ENCODE results near the gene STAG1.
"Not testable (repeated sequence)": the region's sequence is repeated elsewhere in the genome, so short reads cannot be mapped to it uniquely, and the experiment has no call there.

- TF ChIP-seq, protein P1, sequence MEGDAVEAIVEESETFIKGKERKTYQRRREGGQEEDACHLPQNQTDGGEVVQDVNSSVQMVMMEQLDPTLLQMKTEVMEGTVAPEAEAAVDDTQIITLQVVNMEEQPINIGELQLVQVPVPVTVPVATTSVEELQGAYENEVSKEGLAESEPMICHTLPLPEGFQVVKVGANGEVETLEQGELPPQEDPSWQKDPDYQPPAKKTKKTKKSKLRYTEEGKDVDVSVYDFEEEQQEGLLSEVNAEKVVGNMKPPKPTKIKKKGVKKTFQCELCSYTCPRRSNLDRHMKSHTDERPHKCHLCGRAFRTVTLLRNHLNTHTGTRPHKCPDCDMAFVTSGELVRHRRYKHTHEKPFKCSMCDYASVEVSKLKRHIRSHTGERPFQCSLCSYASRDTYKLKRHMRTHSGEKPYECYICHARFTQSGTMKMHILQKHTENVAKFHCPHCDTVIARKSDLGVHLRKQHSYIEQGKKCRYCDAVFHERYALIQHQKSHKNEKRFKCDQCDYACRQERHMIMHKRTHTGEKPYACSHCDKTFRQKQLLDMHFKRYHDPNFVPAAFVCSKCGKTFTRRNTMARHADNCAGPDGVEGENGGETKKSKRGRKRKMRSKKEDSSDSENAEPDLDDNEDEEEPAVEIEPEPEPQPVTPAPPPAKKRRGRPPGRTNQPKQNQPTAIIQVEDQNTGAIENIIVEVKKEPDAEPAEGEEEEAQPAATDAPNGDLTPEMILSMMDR (IDR thresholded peaks at IDR 0.05; ENCODE audit: insufficient read depth, low read length) = not testable (repeated sequence)
- not testable (repeated sequence) for TF ChIP-seq POLR2AphosphoS5 (IDR thresholded peaks at IDR 0.05; ENCODE audit: low read depth)
- TF ChIP-seq, protein P2, sequence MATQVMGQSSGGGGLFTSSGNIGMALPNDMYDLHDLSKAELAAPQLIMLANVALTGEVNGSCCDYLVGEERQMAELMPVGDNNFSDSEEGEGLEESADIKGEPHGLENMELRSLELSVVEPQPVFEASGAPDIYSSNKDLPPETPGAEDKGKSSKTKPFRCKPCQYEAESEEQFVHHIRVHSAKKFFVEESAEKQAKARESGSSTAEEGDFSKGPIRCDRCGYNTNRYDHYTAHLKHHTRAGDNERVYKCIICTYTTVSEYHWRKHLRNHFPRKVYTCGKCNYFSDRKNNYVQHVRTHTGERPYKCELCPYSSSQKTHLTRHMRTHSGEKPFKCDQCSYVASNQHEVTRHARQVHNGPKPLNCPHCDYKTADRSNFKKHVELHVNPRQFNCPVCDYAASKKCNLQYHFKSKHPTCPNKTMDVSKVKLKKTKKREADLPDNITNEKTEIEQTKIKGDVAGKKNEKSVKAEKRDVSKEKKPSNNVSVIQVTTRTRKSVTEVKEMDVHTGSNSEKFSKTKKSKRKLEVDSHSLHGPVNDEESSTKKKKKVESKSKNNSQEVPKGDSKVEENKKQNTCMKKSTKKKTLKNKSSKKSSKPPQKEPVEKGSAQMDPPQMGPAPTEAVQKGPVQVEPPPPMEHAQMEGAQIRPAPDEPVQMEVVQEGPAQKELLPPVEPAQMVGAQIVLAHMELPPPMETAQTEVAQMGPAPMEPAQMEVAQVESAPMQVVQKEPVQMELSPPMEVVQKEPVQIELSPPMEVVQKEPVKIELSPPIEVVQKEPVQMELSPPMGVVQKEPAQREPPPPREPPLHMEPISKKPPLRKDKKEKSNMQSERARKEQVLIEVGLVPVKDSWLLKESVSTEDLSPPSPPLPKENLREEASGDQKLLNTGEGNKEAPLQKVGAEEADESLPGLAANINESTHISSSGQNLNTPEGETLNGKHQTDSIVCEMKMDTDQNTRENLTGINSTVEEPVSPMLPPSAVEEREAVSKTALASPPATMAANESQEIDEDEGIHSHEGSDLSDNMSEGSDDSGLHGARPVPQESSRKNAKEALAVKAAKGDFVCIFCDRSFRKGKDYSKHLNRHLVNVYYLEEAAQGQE (IDR thresholded peaks at IDR 0.05; ENCODE audit: insufficient replicate concordance, low read depth) = not testable (repeated sequence)
Measured at GRCh38 chr3:136722399-136722798, 29.8 kb downstream of the STAG1 start.
